ENCODE measurements around the gene CLEC7A.
A peak's percentile ranks its signal among the peaks of the same experiment; 100 is the strongest.

CLEC7A gene

DNA sequence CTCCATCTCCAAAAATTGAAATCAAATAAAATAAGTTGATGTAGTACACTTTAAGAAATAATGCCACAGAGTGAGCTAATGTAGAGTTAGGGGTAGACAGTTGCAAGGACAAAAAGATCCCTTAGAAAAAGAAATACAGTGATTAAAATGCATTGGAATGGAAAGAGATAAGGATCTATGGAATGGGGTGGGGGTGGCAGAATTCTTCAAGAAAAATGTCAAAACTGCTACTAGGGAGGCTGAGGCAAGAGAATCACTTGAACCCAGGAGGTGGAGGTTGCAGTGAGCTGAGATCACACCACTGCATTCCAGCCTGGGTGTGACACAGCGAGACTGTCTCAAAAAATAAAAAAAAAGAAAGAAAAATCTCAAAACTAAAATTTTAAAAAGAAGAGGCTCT, 35.4 kb upstream of the CLEC7A start:
- H3K4me1 ChIP-seq (ENCODE audit: control insufficient read depth, insufficient read depth, low read length) = no peaks in the 10 kb centered on the region
- no peaks in the 10 kb centered on the region for H3K27me3 ChIP-seq (ENCODE audit: control insufficient read depth, insufficient read depth, low read length, poor library complexity, severe bottlenecking)
- no peak overlapping the region for H3K4me3 ChIP-seq (ENCODE audit: insufficient read depth, low read depth, low read length)
- H3K9me3 ChIP-seq (ENCODE audit: control insufficient read depth, low read length) = no peaks in the 10 kb centered on the region
- no peaks in the 10 kb centered on the region for H3K36me3 ChIP-seq (ENCODE audit: control insufficient read depth, insufficient read depth, low read length)
- H3K27ac ChIP-seq (ENCODE audit: insufficient read depth, low read depth, low read length, poor library complexity, severe bottlenecking) = no peak overlapping the region
- WGBS, 2 experiments = 43% methylated on average over 1 of the region's 1 CpG; no CpG with 5 or more reads in 1 of the 2 experiments

GRCh38 chr12:10163084-10163483, 33.1 kb upstream of the CLEC7A start:
- H3K27ac ChIP-seq (ENCODE audit: insufficient read depth, low read depth, low read length, poor library complexity, severe bottlenecking) = no peak overlapping the region
- WGBS, 2 experiments = 94 to 97% methylated on average over 3 of the region's 3 CpGs
- no peak overlapping the region for H3K4me3 ChIP-seq (ENCODE audit: insufficient read depth, low read depth, low read length)
- no peaks in the 10 kb centered on the region for H3K36me3 ChIP-seq (ENCODE audit: control insufficient read depth, insufficient read depth, low read length)
- H3K9me3 ChIP-seq (ENCODE audit: control insufficient read depth, low read length) = no peaks in the 10 kb centered on the region
- no peaks in the 10 kb centered on the region for H3K4me1 ChIP-seq (ENCODE audit: control insufficient read depth, insufficient read depth, low read length)
- H3K27me3 ChIP-seq (ENCODE audit: control insufficient read depth, insufficient read depth, low read length, poor library complexity, severe bottlenecking) = no peaks in the 10 kb centered on the region

GRCh38 chr12:10160617-10161385, 30.8 kb upstream of the CLEC7A start:
- Histone ChIP-seq H3K27me3 (ENCODE audit: control insufficient read depth, insufficient read depth, low read length, poor library complexity, severe bottlenecking) (no peaks in the 10 kb centered on the region), H3K9me3 (ENCODE audit: control insufficient read depth, low read length) (no peaks in the 10 kb centered on the region), H3K36me3 (ENCODE audit: control insufficient read depth, insufficient read depth, low read length) (no peaks in the 10 kb centered on the region), H3K27ac (ENCODE audit: insufficient read depth, low read depth, low read length, poor library complexity, severe bottlenecking) (no peak overlapping the region), H3K4me3 (ENCODE audit: insufficient read depth, low read depth, low read length) (no peak overlapping the region), H3K4me1 (ENCODE audit: control insufficient read depth, insufficient read depth, low read length) (no peaks in the 10 kb centered on the region)
- 88 to 94% methylated on average over 6 to 7 of the region's 7 CpGs for WGBS, 2 experiments

DNA sequence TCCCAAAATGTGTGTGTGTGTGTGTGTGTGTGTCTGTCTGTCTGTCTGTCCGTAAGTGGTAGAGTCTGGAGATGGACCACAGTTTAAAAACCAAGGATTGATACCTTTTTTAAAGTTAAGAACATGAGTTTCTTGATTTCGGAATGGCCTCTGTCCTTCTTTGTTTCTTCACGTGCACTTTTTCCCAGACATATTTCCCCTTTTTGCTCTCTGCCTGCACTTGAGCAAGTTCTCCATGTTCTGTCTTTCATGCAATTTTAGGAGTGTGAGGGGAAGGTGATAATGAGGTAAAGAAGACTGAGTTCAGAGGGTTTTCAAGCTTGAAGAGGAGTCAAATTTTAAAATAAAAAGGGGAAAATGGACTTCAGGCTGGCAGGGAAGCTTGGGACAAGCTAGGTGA, 29.3 kb upstream of the CLEC7A start:
- H3K36me3 ChIP-seq (ENCODE audit: control insufficient read depth, insufficient read depth, low read length) = no peaks in the 10 kb centered on the region
- H3K4me1 ChIP-seq (ENCODE audit: control insufficient read depth, insufficient read depth, low read length) = no peaks in the 10 kb centered on the region
- H3K27ac ChIP-seq (ENCODE audit: insufficient read depth, low read depth, low read length, poor library complexity, severe bottlenecking) = no peak overlapping the region
- H3K27me3 ChIP-seq (ENCODE audit: control insufficient read depth, insufficient read depth, low read length, poor library complexity, severe bottlenecking) = no peaks in the 10 kb centered on the region
- no peak overlapping the region for H3K4me3 ChIP-seq (ENCODE audit: insufficient read depth, low read depth, low read length)
- WGBS, 2 experiments = 76 to 77% methylated on average over 3 of the region's 3 CpGs
- no peaks in the 10 kb centered on the region for H3K9me3 ChIP-seq (ENCODE audit: control insufficient read depth, low read length)

GRCh38 chr12:10158406-10158805, 28.4 kb upstream of the CLEC7A start:
- H3K27ac ChIP-seq (ENCODE audit: insufficient read depth, low read depth, low read length, poor library complexity, severe bottlenecking) = no peak overlapping the region
- H3K9me3 ChIP-seq (ENCODE audit: control insufficient read depth, low read length) = no peaks in the 10 kb centered on the region
- H3K4me1 ChIP-seq (ENCODE audit: control insufficient read depth, insufficient read depth, low read length) = no peaks in the 10 kb centered on the region
- no peaks in the 10 kb centered on the region for H3K36me3 ChIP-seq (ENCODE audit: control insufficient read depth, insufficient read depth, low read length)
- 17% methylated on average over 1 of the region's 2 CpGs; no CpG with 5 or more reads in 1 of the 2 experiments for WGBS, 2 experiments
- no peak overlapping the region for H3K4me3 ChIP-seq (ENCODE audit: insufficient read depth, low read depth, low read length)
- H3K27me3 ChIP-seq (ENCODE audit: control insufficient read depth, insufficient read depth, low read length, poor library complexity, severe bottlenecking) = no peaks in the 10 kb centered on the region

- H3K36me3 ChIP-seq (ENCODE audit: control insufficient read depth, insufficient read depth, low read length) = no peaks in the 10 kb centered on the region
- no peak overlapping the region for H3K4me3 ChIP-seq (ENCODE audit: insufficient read depth, low read depth, low read length)
- no peak overlapping the region for H3K27ac ChIP-seq (ENCODE audit: insufficient read depth, low read depth, low read length, poor library complexity, severe bottlenecking)
- 92 to 95% methylated on average over 1 to 3 of the region's 3 CpGs for WGBS, 2 experiments
- no peaks in the 10 kb centered on the region for H3K4me1 ChIP-seq (ENCODE audit: control insufficient read depth, insufficient read depth, low read length)
- no peaks in the 10 kb centered on the region for H3K9me3 ChIP-seq (ENCODE audit: control insufficient read depth, low read length)
- no peaks in the 10 kb centered on the region for H3K27me3 ChIP-seq (ENCODE audit: control insufficient read depth, insufficient read depth, low read length, poor library complexity, severe bottlenecking)
Measured at GRCh38 chr12:10155966-10156365, 26.0 kb upstream of the CLEC7A start.

DNA sequence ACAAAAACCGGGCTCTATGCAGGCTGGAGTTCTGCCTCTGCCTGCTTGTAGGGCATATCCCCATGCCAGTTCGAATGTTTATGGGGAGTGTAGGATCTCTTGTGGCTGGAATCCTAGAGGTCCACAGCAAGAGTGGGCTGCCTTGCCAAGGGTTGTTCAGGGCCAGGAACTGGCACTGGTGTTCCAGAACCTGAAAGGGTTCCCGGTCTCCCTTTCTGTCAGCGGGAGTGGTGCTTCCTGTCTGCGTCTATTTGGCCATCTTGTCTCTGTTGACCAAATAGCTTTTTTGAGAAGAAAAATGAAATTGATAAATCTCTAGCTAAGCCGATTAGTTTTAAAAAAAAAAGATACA, 24.1 kb upstream of the CLEC7A start:
- WGBS, 2 experiments = 75 to 78% methylated on average over 5 to 6 of the region's 6 CpGs
- Histone ChIP-seq H3K4me3 (ENCODE audit: insufficient read depth, low read depth, low read length) (peak overlapping the region; percentile 51), H3K27me3 (ENCODE audit: control insufficient read depth, insufficient read depth, low read length, poor library complexity, severe bottlenecking) (no peaks in the 10 kb centered on the region), H3K9me3 (ENCODE audit: control insufficient read depth, low read length) (no peaks in the 10 kb centered on the region), H3K36me3 (ENCODE audit: control insufficient read depth, insufficient read depth, low read length) (no peaks in the 10 kb centered on the region), H3K27ac (ENCODE audit: insufficient read depth, low read depth, low read length, poor library complexity, severe bottlenecking) (no peak overlapping the region), H3K4me1 (ENCODE audit: control insufficient read depth, insufficient read depth, low read length) (no peaks in the 10 kb centered on the region)

DNA sequence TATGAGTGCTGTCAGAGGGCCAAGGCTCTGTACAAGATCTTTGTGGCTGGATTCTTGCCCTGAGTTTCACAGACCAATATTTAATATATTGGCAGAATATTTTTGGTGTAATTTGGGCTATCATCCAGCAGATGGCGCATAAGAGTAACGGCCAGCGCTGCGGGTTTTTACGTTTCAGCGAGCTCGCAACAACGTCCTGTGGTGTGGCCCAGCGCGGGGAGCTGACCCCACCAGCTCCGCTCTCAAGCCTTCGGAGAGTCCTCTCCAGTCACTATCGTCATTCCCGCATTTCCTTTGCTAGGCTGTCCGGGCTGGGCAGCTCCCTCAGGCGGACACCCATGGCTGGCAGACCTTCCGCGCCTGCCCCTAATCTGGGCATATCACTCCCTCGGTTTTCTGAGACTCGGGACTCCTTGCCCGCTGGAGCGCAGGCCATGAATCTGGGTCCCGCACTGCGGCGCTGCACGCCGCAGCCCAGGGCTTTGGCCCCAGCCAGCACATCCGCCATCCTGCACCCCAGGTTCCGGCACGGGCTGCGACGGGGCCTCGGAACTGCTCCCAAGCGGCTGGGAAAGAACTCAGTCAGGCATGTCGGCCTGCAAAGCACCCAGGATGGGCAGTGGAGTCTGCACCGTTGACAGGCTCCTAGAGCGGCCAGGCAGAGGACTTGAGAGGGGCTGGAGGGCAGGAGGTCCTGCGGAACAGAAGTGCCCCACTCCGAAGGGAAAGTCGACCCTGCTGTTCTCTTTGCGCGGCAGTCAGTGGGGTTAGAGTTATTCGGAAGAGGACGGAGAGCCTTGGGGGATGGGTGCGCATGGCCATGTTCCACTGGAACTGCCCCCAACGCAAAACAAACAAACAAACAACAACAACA, 23.5 kb upstream of the CLEC7A start:
- H3K27ac ChIP-seq (ENCODE audit: insufficient read depth, low read depth, low read length, poor library complexity, severe bottlenecking) = peak overlapping the region; percentile 19

DNA sequence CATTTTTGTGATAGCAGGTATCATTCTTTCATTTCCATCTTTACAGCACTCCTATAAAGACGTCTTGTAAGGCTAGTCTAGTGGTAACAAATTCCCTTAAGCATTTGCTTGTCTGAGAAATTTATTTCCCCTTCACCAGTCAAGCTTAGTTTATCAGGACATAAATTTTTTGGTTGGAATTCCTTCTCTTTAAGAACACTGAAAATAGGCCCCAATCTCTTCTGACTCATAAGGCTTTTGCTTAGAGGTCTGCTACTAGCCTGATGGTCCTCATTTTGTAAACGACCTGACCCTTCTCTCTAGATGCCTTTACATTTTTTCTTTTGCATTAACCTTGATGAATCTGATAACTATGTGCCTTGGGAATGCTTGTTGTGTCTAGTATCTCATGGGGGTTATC, 21.6 kb upstream of the CLEC7A start:
- no peaks in the 10 kb centered on the region for H3K4me1 ChIP-seq (ENCODE audit: control insufficient read depth, insufficient read depth, low read length)
- 69 to 81% methylated on average over 2 of the region's 2 CpGs for WGBS, 2 experiments
- no peaks in the 10 kb centered on the region for H3K27me3 ChIP-seq (ENCODE audit: control insufficient read depth, insufficient read depth, low read length, poor library complexity, severe bottlenecking)
- H3K36me3 ChIP-seq (ENCODE audit: control insufficient read depth, insufficient read depth, low read length) = no peaks in the 10 kb centered on the region
- no peaks in the 10 kb centered on the region for H3K9me3 ChIP-seq (ENCODE audit: control insufficient read depth, low read length)
- H3K4me3 ChIP-seq (ENCODE audit: insufficient read depth, low read depth, low read length) = no peak overlapping the region
- H3K27ac ChIP-seq (ENCODE audit: insufficient read depth, low read depth, low read length, poor library complexity, severe bottlenecking) = no peak overlapping the region

More for the DNA sequence above, 23.5 kb upstream of the CLEC7A start:
- 7 to 9% methylated on average over 43 to 46 of the region's 46 CpGs for WGBS, 2 experiments
- Histone ChIP-seq H3K9me3 (ENCODE audit: control insufficient read depth, low read length) (no peaks in the 10 kb centered on the region), H3K27me3 (ENCODE audit: control insufficient read depth, insufficient read depth, low read length, poor library complexity, severe bottlenecking) (no peaks in the 10 kb centered on the region), H3K36me3 (ENCODE audit: control insufficient read depth, insufficient read depth, low read length) (no peaks in the 10 kb centered on the region), H3K4me3 (ENCODE audit: insufficient read depth, low read depth, low read length) (peak overlapping the region; percentile 51), H3K4me1 (ENCODE audit: control insufficient read depth, insufficient read depth, low read length) (no peaks in the 10 kb centered on the region)

DNA sequence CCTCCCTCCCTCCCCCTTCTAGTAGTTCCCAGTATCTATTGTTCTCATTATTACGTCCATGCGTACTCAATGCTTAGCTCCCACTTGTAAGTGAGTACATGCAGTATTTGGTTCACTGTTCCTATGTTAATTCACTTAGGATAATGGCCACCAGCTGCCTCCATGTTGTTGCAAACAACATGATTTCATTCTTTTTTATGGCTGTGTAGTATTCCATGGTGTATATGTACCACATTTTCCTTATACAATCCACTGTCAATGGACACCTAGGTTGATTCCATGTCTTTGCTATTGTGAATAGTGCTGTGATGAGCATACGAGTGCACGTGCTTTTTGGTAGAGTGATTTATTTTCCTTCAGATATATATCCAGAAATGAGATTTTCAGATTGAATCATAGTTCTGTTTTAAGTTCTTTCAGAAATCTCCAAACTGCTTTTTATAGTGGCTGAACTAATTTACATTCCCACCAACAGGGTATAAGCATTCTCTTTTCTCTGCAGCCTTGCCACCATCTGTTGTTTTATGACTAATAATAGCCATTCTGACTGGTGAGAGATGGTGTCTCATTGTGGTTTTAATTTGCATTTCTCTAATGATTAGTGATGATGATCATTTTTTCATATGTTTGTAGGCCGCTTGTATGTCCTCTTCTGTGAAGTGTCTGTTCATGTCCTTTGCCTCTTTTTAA, 17.9 kb upstream of the CLEC7A start:
- H3K36me3 ChIP-seq (ENCODE audit: control insufficient read depth, insufficient read depth, low read length) = no peaks in the 10 kb centered on the region
- 89 to 94% methylated on average over 3 to 5 of the region's 5 CpGs for WGBS, 2 experiments
- H3K4me1 ChIP-seq (ENCODE audit: control insufficient read depth, insufficient read depth, low read length) = no peaks in the 10 kb centered on the region
- H3K27ac ChIP-seq (ENCODE audit: insufficient read depth, low read depth, low read length, poor library complexity, severe bottlenecking) = no peak overlapping the region
- H3K9me3 ChIP-seq (ENCODE audit: control insufficient read depth, low read length) = no peaks in the 10 kb centered on the region
- no peaks in the 10 kb centered on the region for H3K27me3 ChIP-seq (ENCODE audit: control insufficient read depth, insufficient read depth, low read length, poor library complexity, severe bottlenecking)
- no peak overlapping the region for H3K4me3 ChIP-seq (ENCODE audit: insufficient read depth, low read depth, low read length)

All from ectodermal cell (in vitro differentiated cells).